Peyer's patch (tissue), 4 donors: ENCODE results near the gene SORBS1.

ENCODE experiments used
- POLR2A ChIP-seq, 2 donors: fragments of 450-650 bp; IDR thresholded peaks; one replicate each; pipeline ENCODE4 v1.5.1; 2017; ENCODE audit warnings: antibody characterized with exemption in 2 of 2, mild to moderate bottlenecking in 2 of 2, moderate library complexity in 2 of 2
- TF ChIP-seq, protein P1 (sequence below), 6 experiments: fragments of 450-650 bp in 4 of 6; fragments of 200-600 bp in 2 of 6; sonication (generic) in 1 of 6; IDR thresholded peaks; one replicate each; pipeline ENCODE4 v1.5.1; 2017 to 2019; ENCODE audit warnings: antibody characterized with exemption in 6 of 6, mild to moderate bottlenecking in 3 of 6, moderate library complexity in 1 of 6

DNA sequence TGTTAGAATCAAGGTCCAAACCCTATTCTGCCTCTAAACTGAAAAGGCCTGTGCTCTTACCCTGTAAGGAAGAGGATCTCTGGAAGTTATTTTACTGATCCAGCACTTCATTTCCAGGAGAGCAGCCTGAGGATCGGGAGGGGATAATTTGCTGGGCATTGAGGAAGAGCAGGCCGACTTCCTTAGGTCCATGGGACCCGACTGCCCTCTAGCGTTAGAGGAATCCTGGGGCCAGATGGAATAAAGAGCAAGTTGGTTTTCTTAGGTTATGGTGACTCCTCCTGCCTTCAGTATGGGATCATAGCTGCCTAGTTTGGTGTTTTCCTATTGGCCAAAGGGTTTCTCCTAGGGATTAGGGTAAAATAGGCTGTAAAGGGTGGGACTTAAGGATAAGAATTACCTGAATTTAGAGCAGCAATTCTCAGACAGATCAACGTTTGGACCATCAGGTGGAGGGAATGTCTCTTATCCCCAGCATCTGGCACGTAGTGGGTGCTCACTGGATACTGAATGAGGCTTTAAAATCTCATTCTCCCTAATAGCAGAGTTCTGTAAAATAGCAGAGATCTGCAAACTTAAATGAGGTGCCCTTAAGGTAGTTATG is 40.0 kb upstream of the SORBS1 start:
- TF ChIP-seq, protein P1, sequence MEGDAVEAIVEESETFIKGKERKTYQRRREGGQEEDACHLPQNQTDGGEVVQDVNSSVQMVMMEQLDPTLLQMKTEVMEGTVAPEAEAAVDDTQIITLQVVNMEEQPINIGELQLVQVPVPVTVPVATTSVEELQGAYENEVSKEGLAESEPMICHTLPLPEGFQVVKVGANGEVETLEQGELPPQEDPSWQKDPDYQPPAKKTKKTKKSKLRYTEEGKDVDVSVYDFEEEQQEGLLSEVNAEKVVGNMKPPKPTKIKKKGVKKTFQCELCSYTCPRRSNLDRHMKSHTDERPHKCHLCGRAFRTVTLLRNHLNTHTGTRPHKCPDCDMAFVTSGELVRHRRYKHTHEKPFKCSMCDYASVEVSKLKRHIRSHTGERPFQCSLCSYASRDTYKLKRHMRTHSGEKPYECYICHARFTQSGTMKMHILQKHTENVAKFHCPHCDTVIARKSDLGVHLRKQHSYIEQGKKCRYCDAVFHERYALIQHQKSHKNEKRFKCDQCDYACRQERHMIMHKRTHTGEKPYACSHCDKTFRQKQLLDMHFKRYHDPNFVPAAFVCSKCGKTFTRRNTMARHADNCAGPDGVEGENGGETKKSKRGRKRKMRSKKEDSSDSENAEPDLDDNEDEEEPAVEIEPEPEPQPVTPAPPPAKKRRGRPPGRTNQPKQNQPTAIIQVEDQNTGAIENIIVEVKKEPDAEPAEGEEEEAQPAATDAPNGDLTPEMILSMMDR (IDR thresholded peaks at IDR 0.05): peak; percentile 48 to 96 (median 88)
- no peak for TF ChIP-seq POLR2A (IDR thresholded peaks at IDR 0.05)
